ENCODE results near the gene OSTC. TPM values are rescaled to one million over a fixed set of nuclear protein-coding genes. Genes with fewer than 3 reads are reported as not detected.

OSTC gene
- total RNA-seq, 1 donor from 2014 or later: 163 TPM

DNA sequence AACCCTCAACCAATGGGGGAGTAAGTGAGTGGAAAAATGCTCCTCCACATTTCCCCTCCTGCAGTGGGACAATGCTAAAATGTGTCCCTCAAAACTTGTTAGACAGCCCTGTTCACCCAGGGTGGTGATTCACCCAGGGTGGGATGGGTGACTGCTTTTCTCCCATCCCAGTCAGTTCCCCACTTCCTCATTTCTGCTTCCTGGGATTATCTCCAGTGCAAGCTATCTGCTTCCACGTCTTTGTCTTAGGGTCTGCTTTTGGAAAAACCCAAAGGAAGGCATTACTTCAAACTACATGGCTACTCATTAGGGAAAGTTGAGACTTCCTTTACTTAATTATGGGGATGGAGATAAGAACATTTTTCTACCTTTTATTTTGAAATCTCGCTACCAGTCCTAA is 67.0 kb downstream of the OSTC start:
- Mint-ChIP-seq H3K27ac (no peak overlapping the region), H3K27me3 (ENCODE audit: low read depth) (no peaks in the 10 kb centered on the region), H3K4me1 (peaks cover 11% of the 10 kb centered on the region), H3K9me3 (no peaks in the 10 kb centered on the region), H3K4me3 (no peak overlapping the region), H3K36me3 (no peaks in the 10 kb centered on the region)
- DNase-seq (ENCODE audit: low spot score in 2 of 2, unreplicated experiment in 2 of 2): no peak
- TF ChIP-seq, protein P1, sequence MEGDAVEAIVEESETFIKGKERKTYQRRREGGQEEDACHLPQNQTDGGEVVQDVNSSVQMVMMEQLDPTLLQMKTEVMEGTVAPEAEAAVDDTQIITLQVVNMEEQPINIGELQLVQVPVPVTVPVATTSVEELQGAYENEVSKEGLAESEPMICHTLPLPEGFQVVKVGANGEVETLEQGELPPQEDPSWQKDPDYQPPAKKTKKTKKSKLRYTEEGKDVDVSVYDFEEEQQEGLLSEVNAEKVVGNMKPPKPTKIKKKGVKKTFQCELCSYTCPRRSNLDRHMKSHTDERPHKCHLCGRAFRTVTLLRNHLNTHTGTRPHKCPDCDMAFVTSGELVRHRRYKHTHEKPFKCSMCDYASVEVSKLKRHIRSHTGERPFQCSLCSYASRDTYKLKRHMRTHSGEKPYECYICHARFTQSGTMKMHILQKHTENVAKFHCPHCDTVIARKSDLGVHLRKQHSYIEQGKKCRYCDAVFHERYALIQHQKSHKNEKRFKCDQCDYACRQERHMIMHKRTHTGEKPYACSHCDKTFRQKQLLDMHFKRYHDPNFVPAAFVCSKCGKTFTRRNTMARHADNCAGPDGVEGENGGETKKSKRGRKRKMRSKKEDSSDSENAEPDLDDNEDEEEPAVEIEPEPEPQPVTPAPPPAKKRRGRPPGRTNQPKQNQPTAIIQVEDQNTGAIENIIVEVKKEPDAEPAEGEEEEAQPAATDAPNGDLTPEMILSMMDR (IDR thresholded peaks at IDR 0.05; ENCODE audit: unreplicated experiment): no peak

Other genes with a start within 250 kb of the OSTC start
- 1,479 to 1,578 TPM (median 1,522 TPM) in 3 replicates for gene RPL34, start 30.0 kb upstream of the OSTC start, total RNA-seq
- gene ETNPPL, start 112.5 kb downstream of the OSTC start, total RNA-seq: not detected in 3 replicates